ENCODE data around the gene C2orf42. TPM values are rescaled to one million over a fixed set of nuclear protein-coding genes. Genes with fewer than 3 reads are reported as not detected.
"Not testable (repeated sequence)": the region's sequence is repeated elsewhere in the genome, so short reads cannot be mapped to it uniquely, and the experiment has no call there.

The C2orf42 gene
- total and polyA plus RNA-seq, 10 of the 15 experiments (the other 5 are each of a cell fraction or from before 2014, with no cell fraction given), result 5.5 to 19.8 (median 11.5) TPM

GRCh38 chr2:70113359-70114070 lies 77.3 kb downstream of the C2orf42 start (continued):
- TF ChIP-seq MEF2B (IDR thresholded peaks at IDR 0.05; ENCODE audit: partially characterized antibody, poor library complexity, severe bottlenecking) (no peak), NKRF (conservative IDR thresholded peaks at IDR 0.05) (no peak)

- FAIRE-seq (no peak), ATAC-seq (no peak), DNase-seq (ENCODE audit: low read depth, low spot score) (no peak)
- H3K4me1 ChIP-seq (ENCODE audit: control insufficient read depth, insufficient read depth, low read length), result peaks cover 41% of the 10 kb centered on the region
- ChIA-PET SMC1A (ENCODE audit: uncharacterized antibody, unreplicated experiment) (interaction anchor here (11.3 kb wide), 1 partner anchor 13 kb away, joined by 181 read pairs; no protein-coding TSS in a partner anchor), CTCF (no interaction called here), POLR2A (interaction anchor here (0.6 to 5.5 kb wide), 2 partner anchors 22 to 248 kb away, joined by 8 to 64 read pairs; no protein-coding TSS in a partner anchor), RAD21 (ENCODE audit: unreplicated experiment) (interaction anchor here (0.7 kb wide), 1 partner anchor 199 kb away, joined by 4 read pairs; no protein-coding TSS in a partner anchor)
- TF ChIP-seq SMAD1 (IDR thresholded peaks at IDR 0.05; ENCODE audit: low read depth, partially characterized antibody), result peak; percentile 42
- no peak for TF ChIP-seq TCF7 (IDR thresholded peaks at IDR 0.05; ENCODE audit: borderline replicate concordance)
- H3K36me3 ChIP-seq (ENCODE audit: control insufficient read depth in 2 of 2, insufficient read depth in 2 of 2, low read length in 1 of 2), result no peaks in the 10 kb centered on the region
- intact Hi-C loops (cut with micrococcal nuclease; ENCODE audit: unreplicated experiment) (no loop called here), in situ Hi-C loops (cut with MboI) (loop anchor here (25.0 kb wide), 1 partner anchor 1725 kb away; no protein-coding TSS in a partner anchor)
- BruUV-seq (replicated peaks), result no TSS peak
- no peak overlapping the region for H3K9ac ChIP-seq (ENCODE audit: control insufficient read depth, insufficient read depth, low read length)
- no peaks in the 10 kb centered on the region for H3K79me2 ChIP-seq (ENCODE audit: control insufficient read depth, insufficient read depth, low read length)
- H3K9me3 ChIP-seq (replicated peaks; ENCODE audit: control insufficient read depth, insufficient read depth, low read length), result no peaks in the 10 kb centered on the region
- H4K20me1 ChIP-seq (ENCODE audit: control insufficient read depth, insufficient read depth), result no peaks in the 10 kb centered on the region
- H3K27ac ChIP-seq (ENCODE audit: control insufficient read depth, insufficient read depth), result no peak overlapping the region
- no peak overlapping the region for H3K4me2 ChIP-seq (ENCODE audit: control insufficient read depth, insufficient read depth)
- WGBS (ENCODE audit: insufficient coverage, insufficient replicate concordance, low lambda C conversion rate, missing lambda C conversion rate), result 97% methylated on average over 7 of the region's 7 CpGs
- no peaks in the 10 kb centered on the region for H3K27me3 ChIP-seq (replicated peaks in 1 of 2; ENCODE audit: control insufficient read depth in 2 of 2, insufficient read depth in 2 of 2, low read length in 1 of 2)
- no peak overlapping the region for H2AFZ ChIP-seq (ENCODE audit: control insufficient read depth, low read depth, low read length)
- H3K4me3 ChIP-seq, result no peak overlapping the region
Measured at GRCh38 chr2:70111752-70112591, 78.8 kb downstream of the C2orf42 start.

DNA sequence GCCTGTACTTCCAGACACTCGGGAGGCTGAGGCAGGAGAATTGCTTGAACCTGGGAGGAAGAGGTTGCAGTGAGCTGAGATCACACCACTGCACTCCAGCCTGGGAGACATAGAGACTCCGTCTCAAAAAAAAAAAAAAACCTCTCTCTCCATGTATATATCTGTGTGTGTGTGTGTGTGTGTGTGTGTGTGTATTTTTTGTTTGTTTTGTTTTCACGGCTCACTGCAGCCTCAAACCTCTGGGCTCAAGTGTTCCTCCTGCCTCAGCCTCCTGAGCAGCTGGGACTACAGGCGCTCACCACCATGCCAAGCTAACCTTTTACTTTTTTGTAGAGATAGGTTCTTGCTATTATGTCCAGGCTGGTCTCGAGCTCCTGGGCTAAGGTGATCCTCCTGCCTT lies 80.4 kb downstream of the C2orf42 start:
- H2AFZ ChIP-seq (ENCODE audit: control insufficient read depth, low read depth, low read length); ATAC-seq; H3K36me3 ChIP-seq (ENCODE audit: control insufficient read depth in 2 of 2, insufficient read depth in 2 of 2, low read length in 1 of 2); H3K27ac ChIP-seq (ENCODE audit: control insufficient read depth, insufficient read depth); DNase-seq (ENCODE audit: low read depth, low spot score); H3K4me3 ChIP-seq; intact Hi-C loops (cut with micrococcal nuclease; ENCODE audit: unreplicated experiment); H3K9ac ChIP-seq (ENCODE audit: control insufficient read depth, insufficient read depth, low read length); BruUV-seq (replicated peaks); H3K9me3 ChIP-seq (replicated peaks; ENCODE audit: control insufficient read depth, insufficient read depth, low read length); H4K20me1 ChIP-seq (ENCODE audit: control insufficient read depth, insufficient read depth); H3K27me3 ChIP-seq (replicated peaks in 1 of 2; ENCODE audit: control insufficient read depth in 2 of 2, insufficient read depth in 2 of 2, low read length in 1 of 2); H3K4me2 ChIP-seq (ENCODE audit: control insufficient read depth, insufficient read depth); H3K79me2 ChIP-seq (ENCODE audit: control insufficient read depth, insufficient read depth, low read length); FAIRE-seq: not testable (repeated sequence)
- ChIA-PET POLR2A (interaction anchor here (0.6 to 8.7 kb wide), 6 partner anchors 11 to 27 kb away, joined by 3 to 280 read pairs (median 72); partner anchors contain the start of gene PCBP1), RAD21 (ENCODE audit: unreplicated experiment) (interaction anchor here (1.2 to 8.3 kb wide), 3 partner anchors 11 to 42 kb away, joined by 4 to 234 read pairs (median 47); no protein-coding TSS in a partner anchor), CTCF (interaction anchor here (0.9 to 5.5 kb wide), 6 partner anchors 11 to 386 kb away, joined by 3 to 40 read pairs (median 4); no protein-coding TSS in a partner anchor), SMC1A (ENCODE audit: uncharacterized antibody, unreplicated experiment) (interaction anchor here (0.7 to 11.3 kb wide), 6 partner anchors 14 to 725 kb away, joined by 3 to 181 read pairs (median 3); no protein-coding TSS in a partner anchor)
- WGBS (ENCODE audit: insufficient coverage, insufficient replicate concordance, low lambda C conversion rate, missing lambda C conversion rate), result 95% methylated on average over 5 of the region's 5 CpGs
- in situ Hi-C loops (cut with MboI), result loop anchor here (25.0 kb wide), 1 partner anchor 1723 kb away; no protein-coding TSS in a partner anchor
- H3K4me1 ChIP-seq (ENCODE audit: control insufficient read depth, insufficient read depth, low read length), result peaks cover 30% of the 10 kb centered on the region
